LHCN-M2 (cell line): Measurements from ENCODE around the gene SYNPR. TPM values are rescaled to one million over a fixed set of nuclear protein-coding genes. Genes with fewer than 3 reads are reported as not detected.
A peak's percentile ranks its signal among the peaks of the same experiment; 100 is the strongest.
"Not testable (repeated sequence)": the region's sequence is repeated elsewhere in the genome, so short reads cannot be mapped to it uniquely, and the experiment has no call there.

Experiments
- DNase-seq: peaks from one replicate; pipeline ENCODE4 v3.0.0-alpha.2; 2012; ENCODE audit warnings: low read depth
- polyA plus RNA-seq: library from polyadenylated mRNA; unstranded; fragments of >200 nt; gene quantifications from one replicate; pipeline ENCODE4 v1.2.1, GENCODE V29; 2012; ENCODE audit warnings: missing spikeins
- total RNA-seq: library from RNA; depleted of rRNA; stranded (reverse); fragments of >200 nt; gene quantifications from 2 replicates; pipeline ENCODE4 v1.2.3, GENCODE V29; 2014; rRNA removed

Gene SYNPR
- total RNA-seq = not detected in 2 replicates
- not detected for polyA plus RNA-seq

- DNase-seq = no peak
Measured at GRCh38 chr3:63278171-63279004, at the start of gene SYNPR. Gene SYNPR (plus strand): TSS chr3:63278308.

DNA sequence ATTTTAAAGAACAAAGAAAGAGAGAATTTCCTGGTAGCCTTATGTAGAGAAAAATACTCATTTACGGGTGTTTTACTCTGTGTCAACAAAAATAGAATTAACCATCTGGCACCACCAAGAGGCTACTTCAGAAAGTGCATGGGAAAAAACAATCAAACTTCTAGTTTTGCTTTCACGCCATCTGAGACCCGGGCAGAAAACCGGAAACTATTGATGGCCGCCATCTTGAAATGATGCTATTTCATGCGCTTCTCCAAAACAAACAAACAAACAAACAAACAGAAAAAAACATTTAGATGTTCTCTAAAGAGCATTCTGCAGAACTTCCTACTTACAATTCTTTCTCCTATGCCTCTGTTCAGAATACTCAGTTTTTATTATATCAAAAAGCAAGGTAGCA lies 49.4 kb upstream of the SYNPR start:
- peak; percentile 63 for DNase-seq

GRCh38 chr3:63230146-63230545 lies 48.0 kb upstream of the SYNPR start:
- no peak for DNase-seq

DNA sequence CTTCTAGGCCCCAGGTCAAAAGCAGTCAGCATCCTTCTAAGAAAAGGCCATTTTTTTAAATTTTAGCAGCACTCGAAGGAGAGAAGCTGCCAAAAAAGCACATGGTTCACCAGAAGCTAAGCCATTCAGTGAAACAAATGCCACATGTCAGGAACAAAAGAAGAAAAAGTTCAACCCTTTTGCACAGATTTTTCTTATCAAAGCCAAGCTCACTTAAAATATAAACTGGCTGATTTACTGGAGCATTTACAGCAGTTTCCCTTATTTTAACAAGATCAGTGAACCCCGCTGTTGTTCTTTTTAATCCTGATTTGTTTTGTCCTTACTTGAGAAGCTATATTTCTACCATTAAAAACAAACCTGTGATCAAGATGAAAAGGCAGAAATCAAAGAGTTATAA lies 46.5 kb upstream of the SYNPR start:
- no peak for DNase-seq

DNA sequence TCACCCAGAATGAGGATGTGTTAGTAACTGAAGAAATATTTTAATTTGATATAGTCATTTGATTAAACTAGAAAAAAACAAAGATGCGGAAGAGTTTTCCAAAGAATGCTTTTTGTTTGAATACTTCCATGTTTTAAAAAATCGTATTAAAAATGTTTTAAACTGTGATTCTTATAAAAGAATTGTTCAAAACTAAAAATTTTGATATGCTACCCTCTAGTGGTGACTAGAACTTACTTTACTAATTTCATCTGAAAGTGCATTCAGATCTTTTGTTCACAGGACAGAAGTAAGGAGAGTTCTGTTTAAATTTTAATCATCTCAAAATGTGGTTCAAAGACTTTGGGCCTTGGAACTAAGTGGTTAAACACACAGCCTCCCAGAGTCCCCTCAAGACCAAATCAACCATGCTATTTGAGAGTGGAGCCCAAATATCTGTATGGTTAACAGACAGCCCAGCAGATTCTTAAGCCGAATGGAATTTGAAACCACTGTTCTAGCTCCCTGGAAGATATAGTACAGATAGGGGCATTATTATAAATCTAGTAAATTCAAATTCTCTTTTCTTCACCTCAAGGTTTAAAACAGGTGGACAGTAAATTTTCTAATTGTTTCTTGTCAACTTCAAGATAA lies 45.2 kb upstream of the SYNPR start:
- DNase-seq = no peak

DNA sequence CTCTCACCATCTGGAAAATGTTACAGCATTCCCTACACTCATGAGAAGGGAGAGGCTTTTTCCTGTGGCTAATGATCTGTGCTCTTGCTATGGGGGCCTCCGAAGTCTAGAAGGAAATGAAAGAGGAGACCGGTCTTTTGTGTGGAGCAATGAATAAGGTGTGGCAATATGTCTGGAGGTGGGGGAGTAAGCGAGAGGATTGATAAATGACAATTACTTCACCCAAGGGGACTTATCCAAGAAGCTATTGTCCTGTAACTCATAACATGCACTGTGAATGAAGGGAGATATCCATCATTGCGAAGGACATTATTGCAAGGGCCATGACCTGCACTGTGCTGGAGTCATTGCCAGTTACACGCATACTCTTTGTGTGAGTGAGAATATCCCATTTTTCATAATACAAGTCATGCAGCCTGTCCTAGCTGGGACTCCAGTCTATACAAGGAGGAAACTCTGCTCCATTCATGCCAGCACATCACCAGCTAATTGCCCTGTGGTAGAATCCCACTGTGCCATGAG lies 37.7 kb upstream of the SYNPR start:
- DNase-seq = no peak

DNA sequence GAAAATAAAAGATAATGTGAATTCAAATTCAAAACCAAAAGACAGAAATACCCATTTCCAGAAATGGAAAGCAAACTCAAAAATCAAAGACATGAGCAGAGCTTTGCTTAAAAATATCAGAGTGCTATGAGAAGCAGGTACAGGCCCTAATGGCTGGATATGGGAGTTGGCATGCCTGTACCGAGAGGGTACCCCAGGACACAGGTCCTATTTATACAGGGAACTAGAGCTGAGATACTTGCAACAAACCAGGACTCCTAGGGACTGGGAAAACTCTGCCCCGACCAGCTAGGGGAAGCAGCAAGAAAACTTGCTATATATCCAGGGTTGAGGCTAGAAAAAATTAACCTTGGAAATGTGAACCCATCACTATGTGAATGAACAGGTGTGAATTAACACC lies 36.0 kb upstream of the SYNPR start:
- DNase-seq = no peak

GRCh38 chr3:63244486-63244885 lies 33.6 kb upstream of the SYNPR start:
- no peak for DNase-seq

GRCh38 chr3:63245726-63246241 lies 32.3 kb upstream of the SYNPR start:
- DNase-seq = peak; percentile 1

- DNase-seq = no peak
Measured at GRCh38 chr3:63248015-63248414, 30.1 kb upstream of the SYNPR start.

DNA sequence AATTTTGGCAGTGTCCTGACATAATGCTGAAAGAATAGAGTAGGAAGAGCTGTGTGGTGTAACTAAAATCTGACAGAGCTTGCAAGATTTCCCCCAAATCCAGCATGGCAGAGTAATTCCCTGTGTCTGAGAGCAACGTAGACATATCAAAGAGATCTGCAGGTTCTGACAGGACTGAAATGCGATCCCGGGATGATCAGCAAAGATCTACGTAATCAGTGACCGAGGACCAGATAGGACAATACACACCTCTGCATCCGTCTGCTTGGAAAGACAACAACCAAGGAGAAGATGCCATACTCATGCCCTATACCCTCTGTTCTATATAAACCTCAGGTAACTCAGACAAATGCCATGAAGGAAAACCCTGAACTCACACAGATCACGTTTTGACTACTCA lies 26.6 kb upstream of the SYNPR start:
- no peak for DNase-seq

- DNase-seq = not testable (repeated sequence)
Measured at GRCh38 chr3:63255819-63256218, 22.3 kb upstream of the SYNPR start.

GRCh38 chr3:63264716-63265115 lies 13.4 kb upstream of the SYNPR start:
- DNase-seq = no peak

DNA sequence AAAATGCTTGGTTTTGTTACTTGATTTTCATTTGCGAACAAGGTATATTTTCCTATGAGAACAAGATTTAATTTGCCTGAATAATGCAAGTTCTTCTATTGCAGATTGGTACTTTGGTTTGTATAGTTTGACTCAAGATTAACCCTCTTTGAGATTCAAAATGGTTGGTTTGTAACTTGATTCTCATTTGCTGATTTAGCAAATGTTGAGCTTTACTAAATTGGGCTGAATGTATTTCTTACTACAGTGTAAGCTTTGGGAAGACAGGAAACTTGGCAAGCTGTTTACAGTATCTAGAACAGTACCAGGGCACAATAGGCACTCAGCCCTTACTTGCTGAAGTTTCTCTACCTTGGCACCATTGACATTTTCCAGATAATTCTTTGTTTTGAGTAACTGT lies 3.7 kb upstream of the SYNPR start:
- DNase-seq = no peak

GRCh38 chr3:63279005-63279841 lies 1.1 kb downstream of the SYNPR start:
- DNase-seq = no peak

- no peak for DNase-seq
Measured at GRCh38 chr3:63287610-63288009, 9.5 kb downstream of the SYNPR start.

DNA sequence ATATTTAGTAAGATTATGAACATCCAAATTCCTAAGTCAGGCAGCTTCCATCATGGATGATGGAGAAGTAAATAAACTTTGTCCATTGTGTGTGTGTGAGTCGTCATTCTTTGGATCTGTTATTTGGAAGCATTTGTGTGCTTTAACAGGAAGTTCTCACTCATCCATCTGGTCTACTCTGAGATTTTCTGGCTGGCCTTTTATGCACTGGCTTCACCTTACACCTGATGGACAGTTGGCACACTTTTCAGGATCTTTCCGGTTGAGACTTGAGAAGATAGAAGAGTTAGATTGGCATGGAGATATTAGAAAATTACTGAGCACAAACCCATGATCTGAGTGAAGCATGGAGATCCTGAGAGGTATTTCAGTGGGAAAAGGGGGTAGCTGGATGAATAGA lies 12.6 kb downstream of the SYNPR start:
- DNase-seq = no peak

- DNase-seq = no peak
Measured at GRCh38 chr3:63294332-63294731, 16.2 kb downstream of the SYNPR start.

GRCh38 chr3:63295356-63295755 lies 17.2 kb downstream of the SYNPR start:
- DNase-seq = no peak

DNA sequence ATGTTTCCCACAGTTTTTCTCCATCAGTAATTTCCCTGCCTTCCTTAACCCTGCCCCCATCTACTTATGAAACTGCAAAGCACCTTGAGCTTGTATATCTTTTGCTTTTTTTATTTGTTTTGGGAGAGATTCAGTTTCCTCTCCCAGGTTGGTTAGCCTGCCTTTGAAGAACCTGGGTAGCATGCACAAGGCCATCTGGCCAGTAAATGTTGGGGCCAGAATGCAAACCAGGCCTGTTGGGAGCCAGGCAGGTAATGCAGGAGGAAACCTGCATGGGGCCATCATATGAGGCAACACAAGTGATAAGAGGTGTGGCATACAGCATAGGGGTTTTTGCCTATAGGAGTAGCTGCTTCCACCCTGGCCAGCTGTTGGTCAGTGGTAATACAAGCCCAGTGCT lies 17.7 kb downstream of the SYNPR start:
- DNase-seq = no peak

GRCh38 chr3:63296249-63296648 lies 18.1 kb downstream of the SYNPR start:
- no peak for DNase-seq

DNA sequence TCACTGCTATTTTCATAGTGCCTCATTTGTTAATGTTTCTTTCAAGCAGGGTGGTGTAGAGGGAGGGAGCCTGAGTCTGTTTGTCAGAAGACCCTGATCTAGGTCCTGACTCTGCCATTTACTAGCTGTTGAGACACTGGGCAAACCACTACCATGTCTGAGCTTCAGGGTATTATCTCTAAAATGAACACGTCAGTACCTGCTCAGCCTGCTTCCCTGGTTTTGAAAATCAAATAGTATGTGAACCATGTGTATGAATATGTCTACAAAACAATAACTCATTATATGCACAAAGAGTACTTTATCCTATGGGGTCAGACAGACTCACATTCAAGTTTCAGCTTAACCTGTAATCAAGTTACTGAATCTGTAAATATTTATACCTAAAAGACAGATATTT lies 25.1 kb downstream of the SYNPR start:
- no peak for DNase-seq
